Skin of body (tissue), 2 donors: ENCODE data around the gene ITIH4. TPM values are rescaled to one million over a fixed set of nuclear protein-coding genes. Genes with fewer than 3 reads are reported as not detected.

ENCODE experiments used
- DNase-seq: peaks from one replicate; lab custom pipeline; 2025; lab: John Stamatoyannopoulos, UW
- total RNA-seq: library from RNA; depleted of rRNA; stranded (reverse); fragments of >200 nt; gene quantifications from one replicate; pipeline ENCODE4 v1.2.3, GENCODE V29; 2014

ITIH4 gene
- total RNA-seq, 1 donor from 2014 or later, result 4.6 TPM

GRCh38 chr3:52833202-52833601 is 2.7 kb upstream of the ITIH4 start:
- DNase-seq, result no peak

- DNase-seq, result no peak
Measured at GRCh38 chr3:52831500-52832301, 1.2 kb upstream of the ITIH4 start.

- DNase-seq, result no peak
Measured at GRCh38 chr3:52829906-52830463, 487 bp downstream of the ITIH4 start.

- DNase-seq, result no peak
Measured at GRCh38 chr3:52829482-52829881, 990 bp downstream of the ITIH4 start.

- no peak for DNase-seq
Measured at GRCh38 chr3:52827866-52828376, 2.6 kb downstream of the ITIH4 start.

GRCh38 chr3:52827441-52827840 is 3.0 kb downstream of the ITIH4 start:
- no peak for DNase-seq

GRCh38 chr3:52824037-52824436 is 6.4 kb downstream of the ITIH4 start:
- DNase-seq, result no peak

GRCh38 chr3:52822363-52822762 is 8.1 kb downstream of the ITIH4 start:
- DNase-seq, result no peak

GRCh38 chr3:52820736-52821135 is 9.7 kb downstream of the ITIH4 start:
- DNase-seq, result no peak

GRCh38 chr3:52819936-52820335 is 10.5 kb downstream of the ITIH4 start:
- no peak for DNase-seq

GRCh38 chr3:52817860-52818259 is 12.6 kb downstream of the ITIH4 start:
- DNase-seq, result no peak

GRCh38 chr3:52817221-52817620 is 13.3 kb downstream of the ITIH4 start:
- no peak for DNase-seq

GRCh38 chr3:52816654-52817053 is 13.8 kb downstream of the ITIH4 start:
- no peak for DNase-seq

- DNase-seq, result no peak
Measured at GRCh38 chr3:52816199-52816598, 14.3 kb downstream of the ITIH4 start.

- no peak for DNase-seq
Measured at GRCh38 chr3:52813810-52814209, 16.7 kb downstream of the ITIH4 start.

- DNase-seq, result no peak
Measured at GRCh38 chr3:52811452-52812011, 18.9 kb downstream of the ITIH4 start.

- no peak for DNase-seq
Measured at GRCh38 chr3:52810923-52811322, 19.5 kb downstream of the ITIH4 start.

- no peak for DNase-seq
Measured at GRCh38 chr3:52809662-52810377, 20.7 kb downstream of the ITIH4 start.

GRCh38 chr3:52809149-52809548 is 21.3 kb downstream of the ITIH4 start:
- no peak for DNase-seq

GRCh38 chr3:52805270-52806039 is 25.0 kb downstream of the ITIH4 start:
- no peak for DNase-seq

GRCh38 chr3:52801839-52802238 is 28.6 kb downstream of the ITIH4 start:
- no peak for DNase-seq
